Brain microvascular endothelial cell (primary cell): ENCODE measurements around the gene HEPN1.

Source experiments
- DNase-seq: peaks from one replicate; pipeline ENCODE4 v3.0.0-alpha.2; 2020
- H3K27ac ChIP-seq: fragments of 250-450 bp; sonication (Bioruptor Pico); 2 replicates; pipeline ENCODE4 v1.5.1; 2020; ENCODE audit warnings: mild to moderate bottlenecking, moderate library complexity
- H3K27me3 ChIP-seq: fragments of 250-450 bp; sonication (Bioruptor Pico); replicated peaks from 2 replicates; pipeline ENCODE4 v1.5.1; 2020; ENCODE audit warnings: mild to moderate bottlenecking
- H3K36me3 ChIP-seq: fragments of 250-450 bp; sonication (Bioruptor Pico); replicated peaks from 2 replicates; pipeline ENCODE4 v1.5.1; 2020; ENCODE audit warnings: mild to moderate bottlenecking
- H3K4me3 ChIP-seq: 2 replicates; pipeline ENCODE4 v1.5.1; 2011; ENCODE audit warnings: low read depth, mild to moderate bottlenecking, control low read depth, low read length, moderate library complexity
- in situ Hi-C: cut with HindIII; loops from 2 replicates; pipeline ENCODE4 v1.10.0; 2017; ENCODE audit warnings: low sequenced_read_pairs, low pct_ligation_motif_present
- TF ChIP-seq, protein P1 (sequence below): IDR thresholded peaks from 2 replicates; pipeline ENCODE4 v1.5.1; 2011; ENCODE audit warnings: low read depth, mild to moderate bottlenecking, moderate library complexity, low read length, control low read depth, inconsistent platforms; ENCODE audit errors: missing control alignments

Gene HEPN1

GRCh38 chr11:124934862-124935547 lies 16.0 kb downstream of the HEPN1 start:
- Histone ChIP-seq H3K4me3 (no peak overlapping the region), H3K27me3 (no peaks in the 10 kb centered on the region), H3K36me3 (no peaks in the 10 kb centered on the region), H3K27ac (peak overlapping the region; percentile 68)
- in situ Hi-C loops = no loop called here
- DNase-seq = peak; percentile 76
- TF ChIP-seq, protein P1, sequence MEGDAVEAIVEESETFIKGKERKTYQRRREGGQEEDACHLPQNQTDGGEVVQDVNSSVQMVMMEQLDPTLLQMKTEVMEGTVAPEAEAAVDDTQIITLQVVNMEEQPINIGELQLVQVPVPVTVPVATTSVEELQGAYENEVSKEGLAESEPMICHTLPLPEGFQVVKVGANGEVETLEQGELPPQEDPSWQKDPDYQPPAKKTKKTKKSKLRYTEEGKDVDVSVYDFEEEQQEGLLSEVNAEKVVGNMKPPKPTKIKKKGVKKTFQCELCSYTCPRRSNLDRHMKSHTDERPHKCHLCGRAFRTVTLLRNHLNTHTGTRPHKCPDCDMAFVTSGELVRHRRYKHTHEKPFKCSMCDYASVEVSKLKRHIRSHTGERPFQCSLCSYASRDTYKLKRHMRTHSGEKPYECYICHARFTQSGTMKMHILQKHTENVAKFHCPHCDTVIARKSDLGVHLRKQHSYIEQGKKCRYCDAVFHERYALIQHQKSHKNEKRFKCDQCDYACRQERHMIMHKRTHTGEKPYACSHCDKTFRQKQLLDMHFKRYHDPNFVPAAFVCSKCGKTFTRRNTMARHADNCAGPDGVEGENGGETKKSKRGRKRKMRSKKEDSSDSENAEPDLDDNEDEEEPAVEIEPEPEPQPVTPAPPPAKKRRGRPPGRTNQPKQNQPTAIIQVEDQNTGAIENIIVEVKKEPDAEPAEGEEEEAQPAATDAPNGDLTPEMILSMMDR = peak; percentile 41

DNA sequence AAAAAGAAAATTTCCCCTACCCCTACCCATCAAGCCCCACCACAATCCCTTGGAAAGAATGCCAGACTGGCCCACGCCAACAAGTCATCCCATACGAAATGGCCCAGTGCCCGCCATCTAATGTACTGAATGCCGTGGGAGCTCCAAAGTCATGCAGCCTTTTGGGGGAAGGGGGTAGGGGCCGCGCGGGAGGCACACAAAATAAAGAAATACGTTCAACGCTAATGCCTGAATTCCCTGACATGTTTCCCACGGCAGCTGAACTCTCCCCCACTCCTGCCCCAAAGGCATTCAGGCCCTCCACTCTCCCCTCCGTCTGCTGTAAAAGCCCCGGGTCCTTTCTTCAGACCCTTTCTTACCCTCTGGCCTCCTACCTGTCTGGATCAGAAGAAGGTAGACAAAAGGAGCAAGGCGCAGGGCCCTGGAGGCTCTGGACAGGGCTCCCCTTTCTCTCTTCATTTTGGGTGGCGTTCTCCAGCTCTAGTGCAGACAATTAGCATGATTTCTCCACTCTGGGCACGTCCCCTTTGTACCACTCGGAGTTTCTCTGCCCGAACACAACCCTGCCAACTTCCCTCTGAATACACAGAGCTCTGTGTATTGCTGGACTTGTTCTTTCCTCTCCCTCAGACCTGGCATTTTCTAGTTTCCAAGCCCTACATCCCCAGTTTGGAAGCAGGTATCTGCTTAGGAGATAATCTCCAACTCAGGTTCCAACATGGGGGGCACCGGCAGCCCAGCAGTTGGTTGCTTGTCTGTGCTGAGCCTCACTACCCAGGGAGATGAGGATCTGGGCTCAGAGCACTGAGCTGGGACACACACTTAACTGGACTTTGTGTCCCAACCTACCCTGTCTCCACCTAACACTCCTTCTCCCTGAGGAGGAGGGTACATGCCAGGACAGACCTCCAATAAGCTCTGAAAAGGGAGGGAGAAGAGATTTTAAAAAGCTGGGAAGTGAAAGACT lies 16.8 kb downstream of the HEPN1 start, which contains the start of gene HEPACAM:
TSS of gene HEPACAM (minus strand) at position 500 of the 967 bp plus-strand sequence. CDS start at position 459, 41 bp downstream.
- H3K27me3 ChIP-seq = no peaks in the 10 kb centered on the region
- H3K4me3 ChIP-seq = no peak within 1 kb of the TSS
- no peaks in the 10 kb centered on the region for H3K36me3 ChIP-seq
- TF ChIP-seq, protein P1 = no peak
- peak within 1 kb of the TSS; percentile 68 for H3K27ac ChIP-seq
- in situ Hi-C loops = no loop called here
- no peak for DNase-seq

GRCh38 chr11:124937336-124937935 lies 18.4 kb downstream of the HEPN1 start:
- TF ChIP-seq, protein P1 = no peak
- DNase-seq = no peak
- in situ Hi-C loops = no loop called here
- H3K27me3 ChIP-seq = no peaks in the 10 kb centered on the region
- H3K36me3 ChIP-seq = no peaks in the 10 kb centered on the region
- no peak overlapping the region for H3K27ac ChIP-seq
- no peak overlapping the region for H3K4me3 ChIP-seq

- Histone ChIP-seq H3K27me3 (no peaks in the 10 kb centered on the region), H3K36me3 (no peaks in the 10 kb centered on the region), H3K4me3 (no peak overlapping the region), H3K27ac (no peak overlapping the region)
- no peak for DNase-seq
- in situ Hi-C loops = no loop called here
- TF ChIP-seq, protein P1 = no peak
These were observed 19.2 kb downstream of the HEPN1 start for GRCh38 chr11:124938206-124938765.

- no peaks in the 10 kb centered on the region for H3K36me3 ChIP-seq
- no peaks in the 10 kb centered on the region for H3K27me3 ChIP-seq
- DNase-seq = no peak
- H3K4me3 ChIP-seq = no peak overlapping the region
- in situ Hi-C loops = no loop called here
- H3K27ac ChIP-seq = no peak overlapping the region
- TF ChIP-seq, protein P1 = no peak
These were observed 19.9 kb downstream of the HEPN1 start for GRCh38 chr11:124938970-124939369.
